SK-N-SH (cell line): ENCODE measurements around the gene IFT122. TPM values are rescaled to one million over a fixed set of nuclear protein-coding genes. Genes with fewer than 3 reads are reported as not detected.

Experiments used
- CTCF ChIA-PET: fragments of 300-600, 350-600 bp; formaldehyde crosslinking; extraction: SDS; loops from one replicate; lab custom pipeline; 2021; lab: Yijun Ruan, JAX
- POLR2A ChIA-PET: fragments of 350-600 bp; sonication (Branson Sonifier 250); formaldehyde crosslinking; extraction: SDS; loops from one replicate; lab custom pipeline; 2020; ENCODE audit warnings: antibody characterized with exemption, inconsistent platforms; lab: Yijun Ruan, JAX
- DNase-seq: peaks from one replicate; pipeline ENCODE4 v3.0.0; 2012
- H2AFZ ChIP-seq: fragments of 200-600 bp; sonication (generic); 2 replicates; pipeline ENCODE4 v1.8.1; 2016; ENCODE audit warnings: antibody characterized with exemption, mild to moderate bottlenecking, low read depth
- H3F3A ChIP-seq: fragments of 200-600 bp; sonication (generic); replicated peaks from 2 replicates; pipeline ENCODE3; 2016; ENCODE audit warnings: antibody characterized with exemption, mild to moderate bottlenecking; ENCODE audit not compliant: insufficient read depth
- H3K27ac ChIP-seq, 2 experiments: fragments of 200-500 bp in 1 of 2; fragments of 200-600 bp in 1 of 2; sonication (Bioruptor generic) in 1 of 2; sonication (generic), shearing (Covaris generic) in 1 of 2; 2 replicates each; pipeline versions ENCODE4 v1.5.1 to v1.6.1; 2014 to 2016; ENCODE audit warnings: low read depth in 2 of 2, inconsistent platforms in 1 of 2, low read length in 1 of 2, mild to moderate bottlenecking in 1 of 2, mixed read lengths in 1 of 2
- H3K27me3 ChIP-seq: fragments of 200-600 bp; sonication (generic), shearing (Covaris generic); 2 replicates; pipeline ENCODE4 v1.6.1; 2016; ENCODE audit warnings: mixed run types; ENCODE audit not compliant: insufficient read depth
- H3K36me3 ChIP-seq, 2 experiments: fragments of 200-500 bp in 1 of 2; fragments of 200-600 bp in 1 of 2; sonication (Bioruptor generic) in 1 of 2; sonication (generic) in 1 of 2; replicated peaks in 1 of 2; 2 replicates each; pipeline versions ENCODE3 to v1.5.1; 2014 to 2016; ENCODE audit warnings: low read length in 1 of 2, mild to moderate bottlenecking in 1 of 2; ENCODE audit not compliant: insufficient read depth in 2 of 2, control insufficient read depth in 1 of 2
- H3K4me1 ChIP-seq, 2 experiments: fragments of 200-500 bp in 1 of 2; fragments of 200-600 bp in 1 of 2; sonication (Bioruptor generic) in 1 of 2; sonication (generic), shearing (Covaris generic) in 1 of 2; 2 replicates each; pipeline versions ENCODE4 v1.5.1 to v1.6.1; 2014 to 2016; ENCODE audit warnings: low read depth in 1 of 2, low read length in 1 of 2, mixed run types in 1 of 2; ENCODE audit not compliant: insufficient read depth in 2 of 2, control insufficient read depth in 1 of 2
- H3K4me2 ChIP-seq: fragments of 200-600 bp; sonication (generic), shearing (Covaris generic); 2 replicates; pipeline ENCODE4 v1.6.1; 2017; ENCODE audit warnings: mixed run types
- H3K4me3 ChIP-seq, 2 experiments: fragments of 200-500 bp in 1 of 2; fragments of 200-600 bp in 1 of 2; sonication (Bioruptor generic) in 1 of 2; sonication (generic), shearing (Covaris generic) in 1 of 2; 2 replicates each; pipeline versions ENCODE4 v1.5.1 to v1.8.1; 2014 to 2016; ENCODE audit warnings: low read depth in 2 of 2, inconsistent platforms in 1 of 2, low read length in 1 of 2, mild to moderate bottlenecking in 1 of 2, mixed read lengths in 1 of 2, moderate library complexity in 1 of 2
- H3K79me2 ChIP-seq: fragments of 200-600 bp; sonication (generic); 2 replicates; pipeline ENCODE4 v1.8.1; 2017; ENCODE audit warnings: mild to moderate bottlenecking; ENCODE audit not compliant: insufficient read depth
- H3K9ac ChIP-seq: fragments of 200-600 bp; sonication (generic); 2 replicates; pipeline ENCODE4 v1.6.1; 2017; ENCODE audit warnings: mixed run types
- H3K9me2 ChIP-seq: fragments of 200-600 bp; sonication (generic); 2 replicates; pipeline ENCODE4 v1.6.1; 2017; ENCODE audit warnings: mixed run types
- H3K9me3 ChIP-seq: fragments of 200-600 bp; sonication (generic); 2 replicates; pipeline ENCODE4 v1.6.1; 2017; ENCODE audit warnings: mixed run types, mild to moderate bottlenecking, moderate library complexity
- H4K20me1 ChIP-seq: fragments of 200-600 bp; sonication (generic); 2 replicates; pipeline ENCODE4 v1.6.1; 2017; ENCODE audit warnings: mild to moderate bottlenecking, mixed run types; ENCODE audit not compliant: insufficient read depth
- CHD2 ChIP-seq: fragments of 150-350 bp; IDR thresholded peaks from 2 replicates; pipeline ENCODE4 v1.6.1; 2018; ENCODE audit warnings: low read length; ENCODE audit not compliant: partially characterized antibody
- ELF1 ChIP-seq: IDR thresholded peaks from 2 replicates; pipeline ENCODE4 v1.4.0; 2012
- EP300 ChIP-seq, 2 experiments: IDR thresholded peaks; 2 replicates each; pipeline versions ENCODE4 v1.4.0 to v1.6.1; 2012; ENCODE audit warnings: borderline replicate concordance in 1 of 2, low read depth in 1 of 2, low read length in 1 of 2
- EZH2phosphoT487 ChIP-seq: fragments of 200-600 bp; sonication (generic); IDR thresholded peaks from 2 replicates; pipeline ENCODE4 v1.6.1; 2017; ENCODE audit warnings: low read depth, mixed run types, mild to moderate bottlenecking, antibody characterized with exemption, moderate library complexity, borderline replicate concordance
- FOSL2 ChIP-seq: IDR thresholded peaks from 2 replicates; pipeline ENCODE4 v1.4.0; 2012; ENCODE audit warnings: low read depth, mild to moderate bottlenecking, moderate library complexity, borderline replicate concordance
- GATA2 ChIP-seq: sonication (generic); formaldehyde crosslinking; IDR thresholded peaks from 2 replicates; pipeline ENCODE4 v1.5.0; 2020; ENCODE audit warnings: mild to moderate bottlenecking, missing genetic modification reagents
- MAX ChIP-seq: IDR thresholded peaks from 2 replicates; pipeline ENCODE4 v1.4.0; 2012; ENCODE audit warnings: low read depth
- MEF2A ChIP-seq: IDR thresholded peaks from 2 replicates; pipeline ENCODE4 v1.4.0; 2012; ENCODE audit warnings: low read depth, borderline replicate concordance
- NRF1 ChIP-seq: IDR thresholded peaks from 2 replicates; pipeline ENCODE4 v1.6.1; 2012; ENCODE audit warnings: low read depth, mild to moderate bottlenecking, low read length
- POLR2AphosphoS5 ChIP-seq: IDR thresholded peaks from 2 replicates; pipeline ENCODE4 v1.6.1; 2012; ENCODE audit warnings: low read depth, low read length
- RAD21 ChIP-seq: IDR thresholded peaks from 2 replicates; pipeline ENCODE4 v1.6.1; 2012; ENCODE audit warnings: mild to moderate bottlenecking, low read length
- REST ChIP-seq: IDR thresholded peaks from 2 replicates; pipeline ENCODE4 v1.6.1; 2012; ENCODE audit warnings: mild to moderate bottlenecking, low read depth, low read length, moderate library complexity
- RFX5 ChIP-seq: IDR thresholded peaks from 2 replicates; pipeline ENCODE4 v1.6.1; 2012; ENCODE audit warnings: mild to moderate bottlenecking, improper control_type of control experiment, low read length
- RXRA ChIP-seq: IDR thresholded peaks from 2 replicates; pipeline ENCODE4 v1.4.0; 2012; ENCODE audit warnings: low read depth, mild to moderate bottlenecking, borderline replicate concordance
- SMC3 ChIP-seq: IDR thresholded peaks from 2 replicates; pipeline ENCODE4 v1.6.1; 2012; ENCODE audit warnings: low read depth, low read length, improper control_type of control experiment
- TAF1 ChIP-seq: IDR thresholded peaks from 2 replicates; pipeline ENCODE4 v1.6.1; 2012; ENCODE audit warnings: low read depth, mild to moderate bottlenecking, low read length, moderate library complexity, borderline replicate concordance
- TEAD4 ChIP-seq: IDR thresholded peaks from 2 replicates; pipeline ENCODE4 v1.4.0; 2012; ENCODE audit warnings: mild to moderate bottlenecking, borderline replicate concordance; ENCODE audit not compliant: insufficient read depth
- USF1 ChIP-seq: IDR thresholded peaks from 2 replicates; pipeline ENCODE4 v1.4.0; 2012; ENCODE audit warnings: low read depth, borderline replicate concordance
- USF2 ChIP-seq: fragments of 150-350 bp; IDR thresholded peaks from 2 replicates; pipeline ENCODE4 v1.6.1; 2017; ENCODE audit warnings: antibody characterized with exemption, low read length, low read depth, borderline replicate concordance
- WGBS: methylation state at CpG from one replicate; pipeline ENCODE4 v1.1.6; 2017; ENCODE audit warnings: low lambda C conversion rate; 5-methylcytosine and 5-hydroxymethylcytosine counted together
- polyA plus RNA-seq, 3 experiments: library from polyadenylated mRNA; depleted of rRNA; stranded (reverse); fragments of >200 nt; gene quantifications; 2 replicates each; pipeline ENCODE4 v1.2.3, GENCODE V29; 2012

Gene IFT122
- polyA plus RNA-seq, 1 of the 3 experiments (the other 2 are of a cell fraction) = 20.1 TPM

GRCh38 chr3:129503471-129504291, 63.7 kb downstream of the IFT122 start (continued):
- TF ChIP-seq CHD2 (no peak), MEF2A (no peak)

GRCh38 chr3:129504471-129505100, 64.6 kb downstream of the IFT122 start:
- H3K9me2 ChIP-seq = no peaks in the 10 kb centered on the region
- peaks cover 0 to 28% of the 10 kb centered on the region in 2 experiments; a peak in 2 of 4 replicates for H3K4me1 ChIP-seq
- no peak overlapping the region for H3K27ac ChIP-seq
- H3K36me3 ChIP-seq = peaks cover 3 to 26% of the 10 kb centered on the region in 2 experiments
- no peak overlapping the region for H3K9ac ChIP-seq
- H3K79me2 ChIP-seq = no peaks in the 10 kb centered on the region
- 93% methylated on average over 5 of the region's 5 CpGs for WGBS
- no peak overlapping the region for H3K4me3 ChIP-seq
- ChIA-PET CTCF (interaction anchor here (5.8 kb wide), 1 partner anchor 14 kb away, joined by 37 read pairs; no protein-coding TSS in a partner anchor), POLR2A (no interaction called here)
- H2AFZ ChIP-seq = no peak overlapping the region
- H3K9me3 ChIP-seq = no peaks in the 10 kb centered on the region
- H3F3A ChIP-seq = no peaks in the 10 kb centered on the region
- no peak for DNase-seq
- TF ChIP-seq GATA2 (CRISPR knock-in tag) (no peak), EZH2phosphoT487 (no peak), MAX (no peak), FOSL2 (no peak), REST (no peak), RFX5 (no peak), USF2 (no peak), RAD21 (no peak), SMC3 (no peak), ELF1 (no peak), USF1 (no peak), RXRA (no peak), MEF2A (no peak), TAF1 (no peak), TEAD4 (no peak), POLR2AphosphoS5 (no peak), NRF1 (no peak), EP300 (IDR thresholded peaks at IDR 0.05; ENCODE audit: borderline replicate concordance in 1 of 2, low read depth in 1 of 2, low read length in 1 of 2) (no peak)
- no peaks in the 10 kb centered on the region for H3K27me3 ChIP-seq
- H3K4me2 ChIP-seq = no peak overlapping the region
- no peaks in the 10 kb centered on the region for H4K20me1 ChIP-seq
